Activated T-helper 2 cell treated with anti-CD3 and anti-CD28 coated beads, Interferon-gamma antibody, Interleukin-2, Interleukin-4, amounts not matched to agents 10 μg/mL and 5 μg/mL and 100 μg/mL, durations not matched to agents 14 hours and 24 hours and 36 hours (primary cell): Measurements from ENCODE around the gene PLOD1. TPM values are rescaled to one million over a fixed set of nuclear protein-coding genes. Genes with fewer than 3 reads are reported as not detected.

Experiments
- DNase-seq: peaks from one replicate; pipeline ENCODE4 v3.0.0; 2021; ENCODE audit warnings: low spot score
- H3K27ac Mint-ChIP-seq: one replicate; pipeline ENCODE4 v1.8.0; 2021; ENCODE audit warnings: mixed read lengths
- H3K27me3 Mint-ChIP-seq: one replicate; pipeline ENCODE4 v1.8.0; 2021; ENCODE audit warnings: low read depth, mixed read lengths
- H3K36me3 Mint-ChIP-seq: one replicate; pipeline ENCODE4 v1.8.0; 2021; ENCODE audit warnings: low read depth, mixed read lengths
- H3K4me1 Mint-ChIP-seq: one replicate; pipeline ENCODE4 v1.8.0; 2021; ENCODE audit warnings: low read depth, mixed read lengths
- H3K4me3 Mint-ChIP-seq: one replicate; pipeline ENCODE4 v1.8.0; 2021; ENCODE audit warnings: low read depth, mild to moderate bottlenecking, moderate library complexity, mixed read lengths
- H3K9me3 Mint-ChIP-seq: one replicate; pipeline ENCODE4 v1.8.0; 2021; ENCODE audit warnings: mixed read lengths
- intact Hi-C: fragments of 100-400 bp; cut with micrococcal nuclease; formaldehyde crosslinking; loops from one replicate; pipeline ENCODE4 v1.15.1; 2023
- total RNA-seq: library from RNA; stranded (reverse); gene quantifications from 2 replicates; pipeline ENCODE4 v1.2.3, GENCODE V29; 2022

The PLOD1 gene
- total RNA-seq, 1 donor from 2014 or later = 44.0 TPM

DNA sequence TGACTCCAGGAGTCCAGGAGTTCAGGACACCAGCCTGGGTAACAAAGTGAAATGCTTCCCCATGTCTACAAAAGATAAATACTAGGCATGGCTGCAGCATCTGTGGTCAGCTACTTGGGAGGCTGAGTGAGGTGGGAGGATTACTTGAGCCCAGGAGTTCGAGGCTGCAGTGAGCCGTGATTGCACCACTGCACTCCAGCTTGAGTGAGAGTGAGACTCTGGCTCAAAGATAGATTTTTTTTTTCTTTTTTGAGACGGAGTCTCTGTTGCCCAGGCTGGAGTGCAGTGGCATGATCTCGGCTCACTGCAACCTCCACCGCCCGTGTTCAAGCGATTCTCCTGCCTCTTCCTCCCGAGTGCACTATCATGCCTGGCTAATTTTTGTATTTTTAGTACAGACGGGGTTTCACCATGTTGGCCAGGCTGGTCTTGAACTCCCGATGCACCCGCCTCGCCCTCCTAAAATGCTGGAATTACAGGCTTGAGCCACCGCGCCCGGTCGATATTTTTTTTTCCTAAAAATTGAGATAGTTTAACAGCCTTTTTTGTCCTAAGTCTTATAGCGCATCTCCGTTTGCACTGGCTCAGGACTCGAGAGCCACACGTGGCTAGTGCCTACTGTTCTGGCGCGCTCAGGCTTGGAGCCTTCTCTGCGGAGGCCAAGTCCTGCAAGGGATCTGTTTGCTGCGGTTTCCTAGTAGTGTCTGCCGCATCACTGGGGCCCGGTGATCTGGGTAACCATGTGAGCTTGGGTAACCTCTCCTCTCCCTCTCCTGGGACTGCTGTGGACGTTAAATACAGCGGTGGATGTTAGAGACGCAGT lies 44.7 kb downstream of the PLOD1 start:
- Mint-ChIP-seq H3K27ac (peak overlapping the region; percentile 63), H3K9me3 (no peaks in the 10 kb centered on the region), H3K4me3 (peak overlapping the region; percentile 96), H3K27me3 (no peaks in the 10 kb centered on the region), H3K4me1 (peaks cover 31% of the 10 kb centered on the region), H3K36me3 (peaks cover 32% of the 10 kb centered on the region)
- intact Hi-C loops = no loop called here
- no peak for DNase-seq

DNA sequence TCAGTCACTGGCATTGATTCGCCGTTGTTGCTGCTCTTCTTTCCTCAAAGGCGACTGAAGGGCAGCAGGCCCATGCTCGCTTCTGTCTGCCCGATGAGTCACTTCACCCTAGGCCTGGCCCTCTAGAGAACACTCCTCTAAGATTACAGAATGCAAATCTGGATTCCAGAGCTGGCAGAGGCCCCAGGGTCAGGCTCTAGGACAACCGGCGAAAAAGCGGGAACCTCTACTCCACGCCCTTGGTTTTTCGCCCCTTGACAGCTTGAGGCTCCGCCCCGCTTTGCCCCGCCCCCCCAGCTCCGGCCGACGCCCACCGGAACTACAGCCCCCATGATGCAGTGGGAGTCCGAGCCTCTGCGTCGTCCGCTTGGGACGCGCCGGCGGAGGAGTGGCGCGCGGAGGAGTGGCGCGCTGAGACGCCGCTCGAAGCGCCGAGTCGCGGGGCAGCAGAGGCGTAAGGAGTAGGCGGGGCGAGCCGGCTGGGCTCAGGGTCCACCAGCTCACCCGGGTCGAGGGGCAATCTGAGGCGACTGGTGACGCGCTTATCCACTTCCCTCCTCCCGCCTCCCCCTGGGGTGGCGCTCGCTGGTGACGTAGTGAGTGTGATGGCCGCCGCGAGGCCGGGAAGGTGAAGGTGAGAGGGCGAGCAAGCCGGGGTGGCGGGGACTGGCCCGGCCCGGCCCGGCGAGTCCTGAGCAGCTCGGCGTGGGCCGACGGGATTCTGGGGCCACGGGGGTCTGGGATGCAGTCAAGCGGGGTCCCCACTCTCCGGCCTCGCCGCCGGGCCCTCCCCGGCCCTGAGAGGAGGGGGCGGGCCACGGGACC lies 45.5 kb downstream of the PLOD1 start, which contains the start of gene MFN2:
TSS of gene MFN2 (plus strand) at position 594 of the 825 bp plus-strand sequence. CDS start 8,725 bp downstream, outside the sequence.
- Mint-ChIP-seq H3K27me3 (no peaks in the 10 kb centered on the region), H3K36me3 (peaks cover 32% of the 10 kb centered on the region), H3K27ac (peak within 1 kb of the TSS; percentile 97), H3K9me3 (no peaks in the 10 kb centered on the region), H3K4me1 (peaks cover 32% of the 10 kb centered on the region), H3K4me3 (peak within 1 kb of the TSS; percentile 96)
- intact Hi-C loops = loop anchor here (2.0 to 5.0 kb wide), 3 partner anchors 39 to 73 kb away; partner anchors contain the start of genes MIIP and PLOD1
- DNase-seq = peak; percentile 92

DNA sequence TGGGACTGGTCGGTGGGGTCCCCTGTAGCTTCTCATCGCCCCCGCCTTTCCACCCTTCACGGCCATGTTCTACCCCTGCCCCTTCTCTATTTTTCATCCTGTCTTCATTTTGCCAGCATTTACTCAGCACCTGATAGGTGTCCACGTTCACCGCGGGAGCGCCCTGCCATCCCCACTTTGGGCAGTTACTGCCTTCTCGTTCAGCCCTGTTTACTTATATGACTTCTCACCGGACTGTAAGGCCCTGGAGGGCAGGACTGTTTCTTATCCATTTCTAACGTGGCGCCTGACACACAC lies 46.1 kb downstream of the PLOD1 start:
- Mint-ChIP-seq H3K9me3 (no peaks in the 10 kb centered on the region), H3K27me3 (no peaks in the 10 kb centered on the region), H3K4me3 (peak overlapping the region; percentile 96), H3K36me3 (peaks cover 30% of the 10 kb centered on the region), H3K4me1 (peaks cover 29% of the 10 kb centered on the region), H3K27ac (peak overlapping the region; percentile 97)
- intact Hi-C loops = loop anchor here (2.0 to 5.0 kb wide), 3 partner anchors 38 to 73 kb away; partner anchors contain the start of genes MIIP and PLOD1
- DNase-seq = no peak

DNA sequence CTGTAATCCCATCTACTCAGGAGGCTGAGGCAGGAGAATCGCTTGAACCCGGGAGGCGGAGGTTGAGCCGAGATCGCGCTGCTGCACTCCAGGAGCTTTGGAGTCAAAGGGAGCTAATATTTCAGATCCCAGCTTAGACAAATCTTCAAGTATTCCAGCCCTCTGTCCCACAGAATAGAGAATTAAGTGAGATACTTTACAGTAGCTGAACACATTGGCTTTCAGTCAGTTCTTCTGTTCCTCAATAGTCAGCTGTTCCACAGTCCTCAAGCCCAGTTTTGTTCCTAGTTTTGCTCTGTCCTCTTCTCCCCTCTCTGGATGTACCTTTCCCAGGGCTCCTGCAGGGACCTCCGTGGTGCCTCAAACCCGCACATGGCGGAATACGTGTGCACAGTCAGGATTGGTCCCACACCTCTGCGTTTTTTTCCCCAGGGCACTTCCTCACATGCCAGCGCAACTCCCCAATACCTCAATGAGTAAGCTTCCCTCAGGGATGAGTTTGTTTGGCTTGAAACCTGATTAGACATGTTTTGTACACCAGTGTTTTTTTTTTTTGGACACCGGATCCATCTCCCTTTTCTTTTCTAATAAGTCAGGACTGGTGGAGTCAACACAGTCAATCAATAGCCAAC lies 47.0 kb downstream of the PLOD1 start:
- Mint-ChIP-seq H3K27ac (peak overlapping the region; percentile 97), H3K27me3 (no peaks in the 10 kb centered on the region), H3K4me1 (peaks cover 29% of the 10 kb centered on the region), H3K4me3 (peak overlapping the region; percentile 96), H3K36me3 (peaks cover 36% of the 10 kb centered on the region), H3K9me3 (no peaks in the 10 kb centered on the region)
- intact Hi-C loops = loop anchor here (2.0 to 5.0 kb wide), 3 partner anchors 37 to 74 kb away; partner anchors contain the start of genes MIIP and PLOD1
- DNase-seq = no peak

DNA sequence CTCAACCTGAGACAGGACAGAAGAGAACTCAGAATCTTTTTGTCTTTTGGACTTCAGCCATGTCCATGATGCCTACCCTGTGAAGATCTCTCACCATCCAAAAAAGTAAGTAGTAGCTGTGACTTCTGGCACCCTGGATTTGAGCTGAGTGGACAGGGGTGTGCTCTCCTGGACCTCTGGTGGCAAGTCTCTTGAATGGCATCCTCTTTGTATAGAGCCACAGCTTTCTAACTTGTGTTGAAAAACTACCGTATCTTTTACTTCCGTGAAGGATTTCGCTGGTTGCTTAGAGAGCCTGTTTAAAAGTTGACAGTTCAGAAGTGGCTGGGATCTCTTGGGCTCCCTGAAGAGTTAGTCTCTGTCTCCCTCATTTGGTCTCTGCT lies 47.5 kb downstream of the PLOD1 start:
- peaks cover 29% of the 10 kb centered on the region for H3K4me1 Mint-ChIP-seq
- H3K36me3 Mint-ChIP-seq = peaks cover 36% of the 10 kb centered on the region
- no peak for DNase-seq
- peak overlapping the region; percentile 96 for H3K4me3 Mint-ChIP-seq
- peak overlapping the region; percentile 80 for H3K27ac Mint-ChIP-seq
- H3K27me3 Mint-ChIP-seq = no peaks in the 10 kb centered on the region
- no peaks in the 10 kb centered on the region for H3K9me3 Mint-ChIP-seq
- intact Hi-C loops = loop anchor here (5.0 kb wide), 2 partner anchors 50 to 75 kb away; partner anchors contain the start of gene PLOD1

DNA sequence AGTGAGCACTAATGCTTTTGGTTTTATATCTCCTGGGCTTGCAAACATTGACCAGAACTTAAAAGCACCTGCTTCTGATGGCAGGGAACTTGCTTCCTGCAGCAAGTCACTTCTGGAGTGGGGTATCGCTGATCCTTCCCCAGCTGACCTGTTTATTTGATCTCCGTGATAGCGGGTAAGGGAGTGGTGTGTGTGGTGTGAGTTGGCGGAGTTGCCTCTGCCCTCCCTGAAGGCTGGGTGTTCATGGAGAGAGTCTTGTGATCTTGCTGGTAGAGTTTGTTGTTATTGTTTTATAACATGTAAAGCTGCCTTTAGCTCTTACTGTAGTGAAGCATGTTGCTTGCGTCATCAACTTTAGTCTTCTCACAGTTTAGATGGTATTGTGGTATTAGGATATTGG lies 49.6 kb downstream of the PLOD1 start:
- Mint-ChIP-seq H3K27me3 (no peaks in the 10 kb centered on the region), H3K9me3 (no peaks in the 10 kb centered on the region), H3K36me3 (peaks cover 39% of the 10 kb centered on the region), H3K4me3 (no peak overlapping the region), H3K4me1 (peaks cover 29% of the 10 kb centered on the region), H3K27ac (no peak overlapping the region)
- DNase-seq = no peak
- intact Hi-C loops = loop anchor here (5.0 kb wide), 2 partner anchors 52 to 77 kb away; partner anchors contain the start of gene PLOD1

DNA sequence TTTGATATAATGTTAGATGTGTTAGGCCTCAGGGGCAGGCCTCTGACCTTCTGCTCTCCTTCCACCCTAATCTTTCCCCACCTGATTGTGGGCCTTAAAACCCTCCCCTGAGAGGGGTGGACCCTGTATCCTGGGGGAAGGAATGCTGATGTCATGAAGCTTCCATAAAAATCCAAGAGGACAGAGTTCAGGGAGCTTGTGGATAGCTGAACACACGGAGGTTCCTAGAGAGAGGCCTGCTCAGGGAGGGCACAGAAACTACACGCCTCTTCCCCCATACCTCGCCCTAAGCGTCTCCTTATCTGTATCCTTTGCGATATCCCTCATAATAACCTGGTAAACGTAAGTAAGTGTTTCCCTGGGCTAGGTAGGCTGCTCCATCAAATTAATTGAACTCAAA lies 50.1 kb downstream of the PLOD1 start:
- Mint-ChIP-seq H3K27me3 (no peaks in the 10 kb centered on the region), H3K4me3 (no peak overlapping the region), H3K9me3 (no peaks in the 10 kb centered on the region), H3K4me1 (peaks cover 25% of the 10 kb centered on the region), H3K36me3 (peaks cover 44% of the 10 kb centered on the region), H3K27ac (no peak overlapping the region)
- intact Hi-C loops = loop anchor here (5.0 kb wide), 2 partner anchors 52 to 77 kb away; partner anchors contain the start of gene PLOD1
- DNase-seq = no peak

DNA sequence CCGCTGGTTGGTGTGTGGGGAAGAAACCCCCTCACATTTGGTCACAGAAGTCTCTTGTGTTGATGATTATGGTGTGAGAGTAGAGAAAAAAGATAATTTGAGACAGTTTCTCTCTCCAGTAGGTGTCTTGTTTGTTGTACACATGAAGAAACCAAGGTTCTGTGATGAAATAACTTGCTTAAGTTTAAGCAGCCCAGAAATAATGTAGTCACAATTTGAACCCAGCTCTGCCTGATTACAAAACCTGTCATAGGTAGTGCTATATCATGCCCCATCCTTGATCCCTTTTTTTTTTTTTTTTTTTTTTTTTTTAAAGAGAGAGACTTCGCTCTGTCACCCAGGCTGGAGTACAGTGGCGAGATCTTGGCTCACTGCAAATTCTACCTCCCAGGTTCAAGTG lies 50.7 kb downstream of the PLOD1 start:
- intact Hi-C loops = no loop called here
- Mint-ChIP-seq H3K4me1 (peaks cover 22% of the 10 kb centered on the region), H3K4me3 (no peak overlapping the region), H3K9me3 (no peaks in the 10 kb centered on the region), H3K27ac (no peak overlapping the region), H3K36me3 (peaks cover 50% of the 10 kb centered on the region), H3K27me3 (no peaks in the 10 kb centered on the region)
- no peak for DNase-seq

DNA sequence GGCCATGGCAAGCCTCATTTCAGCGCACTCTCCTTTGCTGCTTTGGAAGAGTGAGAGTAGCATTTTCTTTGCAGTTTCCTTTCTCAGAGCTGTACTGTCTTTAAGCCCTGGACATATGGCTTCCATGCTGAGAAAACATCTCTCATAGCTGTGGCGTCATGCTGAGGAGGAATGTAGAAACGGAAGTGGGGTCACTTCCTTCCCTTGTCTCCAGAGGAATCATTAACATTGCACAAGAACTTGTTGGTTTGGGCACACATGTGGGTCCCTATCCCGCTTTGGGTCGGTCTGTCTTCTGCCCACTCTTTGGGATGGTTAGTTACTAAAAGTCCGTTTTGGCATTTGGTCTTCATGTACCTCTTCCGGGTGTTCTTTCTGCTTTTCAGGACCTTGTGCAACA lies 51.3 kb downstream of the PLOD1 start:
- Mint-ChIP-seq H3K9me3 (no peaks in the 10 kb centered on the region), H3K4me3 (no peak overlapping the region), H3K27me3 (no peaks in the 10 kb centered on the region), H3K36me3 (peaks cover 57% of the 10 kb centered on the region), H3K27ac (no peak overlapping the region), H3K4me1 (peaks cover 25% of the 10 kb centered on the region)
- DNase-seq = no peak
- intact Hi-C loops = no loop called here

DNA sequence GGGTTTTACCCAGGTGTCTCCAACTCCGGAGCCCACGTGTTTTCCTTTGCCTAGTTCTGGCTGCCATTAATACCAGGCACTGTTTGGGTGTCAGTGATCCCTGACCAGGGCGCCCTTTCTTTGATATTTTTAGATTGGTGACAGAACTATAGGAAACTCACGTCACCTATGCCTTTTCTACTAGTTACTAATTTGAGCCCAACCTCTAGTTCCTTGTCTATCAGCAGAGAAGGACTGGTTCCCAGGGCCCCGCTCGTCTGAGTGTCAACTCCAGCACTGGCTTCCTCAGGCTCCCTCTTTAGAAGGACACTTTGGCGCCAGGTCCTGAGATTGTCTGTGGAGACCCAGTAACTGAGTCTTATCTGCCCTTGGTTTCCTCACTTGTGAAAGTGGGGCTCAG lies 55.2 kb downstream of the PLOD1 start:
- no peaks in the 10 kb centered on the region for H3K27me3 Mint-ChIP-seq
- no peak overlapping the region for H3K27ac Mint-ChIP-seq
- DNase-seq = no peak
- no peak overlapping the region for H3K4me3 Mint-ChIP-seq
- intact Hi-C loops = no loop called here
- peaks cover 58% of the 10 kb centered on the region for H3K36me3 Mint-ChIP-seq
- no peaks in the 10 kb centered on the region for H3K9me3 Mint-ChIP-seq
- H3K4me1 Mint-ChIP-seq = peaks cover 3% of the 10 kb centered on the region

DNA sequence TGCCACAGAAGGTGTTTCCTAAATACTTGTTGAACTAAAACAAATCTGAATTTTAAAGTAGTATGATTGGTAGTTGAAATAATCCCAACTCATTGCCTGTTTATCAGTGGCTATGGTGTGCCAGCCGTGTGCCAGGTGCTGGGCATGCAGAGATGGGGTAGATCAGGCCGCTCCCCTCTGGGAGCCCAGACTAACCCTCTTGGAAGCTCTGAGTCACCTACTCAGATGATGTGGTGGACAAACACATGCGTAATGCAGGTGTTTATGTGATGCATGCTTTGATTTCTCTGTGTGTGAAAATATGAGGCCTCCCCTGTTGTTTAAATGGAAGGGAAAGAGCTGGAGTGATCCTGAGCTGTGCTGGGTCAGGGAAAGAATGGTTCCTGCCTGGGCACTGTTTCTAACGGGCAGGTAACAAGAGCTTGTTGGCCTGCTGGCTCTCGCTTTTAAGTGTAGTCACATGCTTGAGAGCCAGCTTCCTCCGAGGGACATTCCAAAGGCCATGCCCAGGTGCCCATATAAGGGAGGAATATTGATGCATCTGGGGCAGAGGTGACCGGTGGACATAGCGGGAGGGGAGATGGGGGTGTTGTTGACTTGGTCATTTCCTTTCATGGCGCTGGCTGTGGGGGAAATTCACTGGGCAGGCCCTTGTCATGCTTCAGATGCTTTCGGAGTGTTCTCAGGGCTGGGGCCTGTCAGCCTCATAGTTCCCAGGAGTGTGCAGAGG lies 56.0 kb downstream of the PLOD1 start:
- Mint-ChIP-seq H3K9me3 (no peaks in the 10 kb centered on the region), H3K4me3 (no peak overlapping the region), H3K36me3 (peaks cover 60% of the 10 kb centered on the region), H3K4me1 (peaks cover 3% of the 10 kb centered on the region), H3K27me3 (no peaks in the 10 kb centered on the region), H3K27ac (no peak overlapping the region)
- DNase-seq = no peak
- intact Hi-C loops = no loop called here
